NT2/D1 (cell line): Measurements from ENCODE around the gene LCN9.

ENCODE experiments used
- DNase-seq: peaks from one replicate; pipeline ENCODE4 v3.0.0-alpha.2; 2011; ENCODE audit warnings: low read depth, low spot score
- H3K27me3 ChIP-seq: 2 replicates; pipeline ENCODE4 v1.6.0; 2011; ENCODE audit warnings: mild to moderate bottlenecking; ENCODE audit not compliant: insufficient read length, insufficient read depth
- H3K36me3 ChIP-seq: 2 replicates; pipeline ENCODE4 v1.6.1; 2011; ENCODE audit warnings: mild to moderate bottlenecking, low read length, mixed read lengths; ENCODE audit not compliant: insufficient read depth, insufficient read length
- H3K4me1 ChIP-seq: 2 replicates; pipeline ENCODE4 v1.5.1; 2011; ENCODE audit not compliant: insufficient read depth, insufficient read length
- H3K4me3 ChIP-seq: 2 replicates; pipeline ENCODE4 v1.5.1; 2011; ENCODE audit warnings: low read depth; ENCODE audit not compliant: insufficient read length
- H3K9ac ChIP-seq: 2 replicates; pipeline ENCODE4 v1.6.0; 2011; ENCODE audit warnings: low read depth; ENCODE audit not compliant: insufficient read length
- H3K9me3 ChIP-seq: 2 replicates; pipeline ENCODE4 v1.5.1; 2011; ENCODE audit warnings: mild to moderate bottlenecking, low read length; ENCODE audit not compliant: insufficient read depth
- SUZ12 ChIP-seq: IDR thresholded peaks from 2 replicates; pipeline ENCODE4 v1.6.1; 2011; ENCODE audit not compliant: insufficient read length, insufficient read depth; ENCODE audit errors: extremely low read depth
- YY1 ChIP-seq: IDR thresholded peaks from 2 replicates; pipeline ENCODE4 v1.6.1; 2011; ENCODE audit not compliant: insufficient read length, insufficient read depth
- ZNF274 ChIP-seq: IDR thresholded peaks from 2 replicates; pipeline ENCODE4 v1.6.1; 2011; ENCODE audit warnings: mild to moderate bottlenecking, low read depth, low read length

The LCN9 gene, protein sequence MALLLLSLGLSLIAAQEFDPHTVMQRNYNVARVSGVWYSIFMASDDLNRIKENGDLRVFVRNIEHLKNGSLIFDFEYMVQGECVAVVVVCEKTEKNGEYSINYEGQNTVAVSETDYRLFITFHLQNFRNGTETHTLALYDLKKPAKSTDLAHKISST

DNA sequence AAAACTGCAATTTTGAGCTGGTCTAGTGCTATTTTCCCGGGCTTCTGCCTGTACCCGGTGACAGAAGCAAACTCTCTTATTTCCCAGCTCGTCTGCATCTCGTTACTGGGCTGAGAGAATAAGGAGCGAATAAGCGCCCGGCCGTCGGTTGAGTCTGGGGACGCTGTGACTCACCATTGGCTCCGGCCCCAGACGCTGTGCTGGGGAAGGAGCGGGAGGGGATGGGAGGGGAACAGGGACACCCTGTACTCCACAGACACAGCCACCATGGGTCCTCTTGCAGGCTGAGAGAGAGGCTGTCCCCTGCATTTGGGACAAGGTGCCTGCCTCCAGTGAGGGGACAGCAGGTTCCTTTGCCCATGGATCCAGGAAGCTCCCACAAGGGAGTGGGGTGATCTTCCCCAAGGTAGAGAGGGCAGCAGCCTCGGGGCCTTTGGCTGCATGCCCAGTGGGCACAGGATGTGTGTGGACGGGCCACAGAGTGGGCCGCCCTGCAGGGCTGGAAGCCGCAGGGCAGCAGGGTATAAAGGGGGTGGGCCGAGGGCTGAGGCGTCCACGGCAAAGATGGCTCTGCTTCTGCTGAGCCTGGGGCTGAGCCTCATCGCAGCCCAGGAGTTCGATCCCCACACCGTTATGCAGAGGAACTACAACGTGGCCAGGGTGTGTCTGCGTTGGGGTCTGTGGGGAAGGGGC is at the start of gene LCN9:
LCN9 (plus strand) TSS at position 552 of the 693 bp plus-strand sequence; CDS start at position 565, 13 bp downstream.
- Histone ChIP-seq H3K4me1 (peaks cover 4% of the 10 kb centered on the region), H3K4me3 (no peak within 1 kb of the TSS), H3K36me3 (no peaks in the 10 kb centered on the region), H3K9me3 (no peaks in the 10 kb centered on the region), H3K9ac (no peak within 1 kb of the TSS), H3K27me3 (no peaks in the 10 kb centered on the region)
- DNase-seq = no peak
- no peak for TF ChIP-seq YY1
- no peak for TF ChIP-seq ZNF274
- TF ChIP-seq SUZ12 = no peak

- Histone ChIP-seq H3K9ac (no peak overlapping the region), H3K9me3 (peaks cover 21% of the 10 kb centered on the region; the same call in 1 of the 2 replicates), H3K27me3 (no peaks in the 10 kb centered on the region), H3K4me1 (peaks cover 10% of the 10 kb centered on the region), H3K4me3 (no peak overlapping the region), H3K36me3 (no peaks in the 10 kb centered on the region)
- DNase-seq = no peak
- no peak for TF ChIP-seq ZNF274
- no peak for TF ChIP-seq SUZ12
- no peak for TF ChIP-seq YY1
Measured at GRCh38 chr9:135613946-135614805, 48.9 kb upstream of the LCN9 start.

GRCh38 chr9:135614821-135615665 is 48.1 kb upstream of the LCN9 start:
- TF ChIP-seq SUZ12 (no peak), ZNF274 (no peak), YY1 (no peak)
- Histone ChIP-seq H3K4me3 (no peak overlapping the region), H3K9ac (no peak overlapping the region), H3K27me3 (no peaks in the 10 kb centered on the region), H3K4me1 (peaks cover 10% of the 10 kb centered on the region), H3K9me3 (peaks cover 18% of the 10 kb centered on the region; the same call in 1 of the 2 replicates), H3K36me3 (no peaks in the 10 kb centered on the region)
- DNase-seq = no peak

DNA sequence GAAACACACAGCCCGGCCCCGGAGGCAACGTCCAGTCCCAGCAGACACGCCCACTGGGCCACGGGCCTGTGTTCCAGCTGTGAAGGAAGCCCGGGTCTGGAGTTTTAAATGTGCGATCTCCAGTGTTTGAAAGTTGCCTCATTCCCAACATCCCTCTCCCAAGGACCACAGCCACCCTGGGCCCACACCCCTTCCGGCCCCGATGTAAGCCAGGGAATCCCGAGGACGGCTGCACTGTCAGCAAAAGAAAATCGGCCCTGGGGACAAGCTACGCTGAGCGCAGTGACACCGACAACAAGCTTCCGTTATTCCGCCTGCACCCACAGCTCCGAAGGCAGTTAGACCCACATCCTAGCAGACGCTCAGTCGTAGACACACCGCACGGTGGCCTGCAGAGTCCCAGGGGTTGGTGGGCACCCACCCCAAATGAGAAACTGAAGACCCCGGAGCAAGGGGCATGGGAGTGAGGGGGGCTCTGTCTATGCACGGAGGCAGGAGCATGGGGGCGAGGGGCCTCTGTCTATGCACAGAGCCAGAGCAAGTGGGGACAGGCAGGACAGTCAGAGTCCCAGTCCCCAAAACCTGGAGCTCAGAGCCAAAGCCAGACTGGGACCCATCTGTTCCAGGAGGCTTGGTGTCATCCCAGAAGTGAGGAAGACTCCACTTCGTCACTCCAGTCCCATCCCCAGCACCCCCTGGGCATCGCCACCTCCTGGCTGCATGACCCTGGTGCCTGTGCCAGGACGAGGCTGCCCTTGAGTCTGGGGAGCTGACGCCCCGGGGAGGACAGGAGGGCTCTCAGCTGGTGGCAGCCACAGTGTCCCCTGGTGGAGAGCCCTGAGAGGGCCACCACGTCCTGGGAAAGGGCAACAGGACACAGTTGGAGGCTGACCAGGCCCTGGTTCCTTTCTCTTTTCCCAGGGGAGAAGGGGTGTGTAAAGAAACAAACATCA is 47.2 kb upstream of the LCN9 start:
- Histone ChIP-seq H3K36me3 (no peaks in the 10 kb centered on the region), H3K4me1 (peaks cover 10% of the 10 kb centered on the region), H3K9ac (no peak overlapping the region), H3K9me3 (peaks cover 9% of the 10 kb centered on the region; the same call in 1 of the 2 replicates), H3K27me3 (no peaks in the 10 kb centered on the region), H3K4me3 (no peak overlapping the region)
- TF ChIP-seq YY1 (no peak), SUZ12 (no peak), ZNF274 (no peak)
- DNase-seq = no peak

- Histone ChIP-seq H3K36me3 (no peaks in the 10 kb centered on the region), H3K4me1 (peaks cover 10% of the 10 kb centered on the region), H3K9ac (no peak overlapping the region), H3K27me3 (no peaks in the 10 kb centered on the region), H3K4me3 (no peak overlapping the region), H3K9me3 (no peaks in the 10 kb centered on the region)
- no peak for DNase-seq
- TF ChIP-seq YY1 (no peak), SUZ12 (no peak), ZNF274 (no peak)
Measured at GRCh38 chr9:135616619-135617537, 46.2 kb upstream of the LCN9 start.
